ENCODE results near the gene FLNA.

The FLNA gene

GRCh38 chrX:154353172-154353843 lies 21.1 kb downstream of the FLNA start:
- TF ChIP-seq USF1 (IDR thresholded peaks at IDR 0.05) = no peak
- no peak for TF ChIP-seq YY1 (IDR thresholded peaks at IDR 0.05; ENCODE audit: low read depth)
- no peak for TF ChIP-seq RAD21 (IDR thresholded peaks at IDR 0.05; ENCODE audit: low read depth)
- TF ChIP-seq CEBPB (IDR thresholded peaks at IDR 0.05) = no peak
- no peak for TF ChIP-seq FOXM1 (IDR thresholded peaks at IDR 0.05; ENCODE audit: borderline replicate concordance, low read depth)
- no peak for TF ChIP-seq ZBTB7A (IDR thresholded peaks at IDR 0.05; ENCODE audit: low read depth)
- no peak for TF ChIP-seq TAF1 (IDR thresholded peaks at IDR 0.05; ENCODE audit: low read depth)
- no peak for TF ChIP-seq EP300 (IDR thresholded peaks at IDR 0.05; ENCODE audit: borderline replicate concordance)
- no peak for TF ChIP-seq NFIC (IDR thresholded peaks at IDR 0.05)
- TF ChIP-seq TCF12 (IDR thresholded peaks at IDR 0.05; ENCODE audit: low read depth) = no peak
- no peak for TF ChIP-seq CREB1 (IDR thresholded peaks at IDR 0.05; ENCODE audit: low read depth)
- no peak for TF ChIP-seq EGR1 (IDR thresholded peaks at IDR 0.05)
- TF ChIP-seq, protein P1, sequence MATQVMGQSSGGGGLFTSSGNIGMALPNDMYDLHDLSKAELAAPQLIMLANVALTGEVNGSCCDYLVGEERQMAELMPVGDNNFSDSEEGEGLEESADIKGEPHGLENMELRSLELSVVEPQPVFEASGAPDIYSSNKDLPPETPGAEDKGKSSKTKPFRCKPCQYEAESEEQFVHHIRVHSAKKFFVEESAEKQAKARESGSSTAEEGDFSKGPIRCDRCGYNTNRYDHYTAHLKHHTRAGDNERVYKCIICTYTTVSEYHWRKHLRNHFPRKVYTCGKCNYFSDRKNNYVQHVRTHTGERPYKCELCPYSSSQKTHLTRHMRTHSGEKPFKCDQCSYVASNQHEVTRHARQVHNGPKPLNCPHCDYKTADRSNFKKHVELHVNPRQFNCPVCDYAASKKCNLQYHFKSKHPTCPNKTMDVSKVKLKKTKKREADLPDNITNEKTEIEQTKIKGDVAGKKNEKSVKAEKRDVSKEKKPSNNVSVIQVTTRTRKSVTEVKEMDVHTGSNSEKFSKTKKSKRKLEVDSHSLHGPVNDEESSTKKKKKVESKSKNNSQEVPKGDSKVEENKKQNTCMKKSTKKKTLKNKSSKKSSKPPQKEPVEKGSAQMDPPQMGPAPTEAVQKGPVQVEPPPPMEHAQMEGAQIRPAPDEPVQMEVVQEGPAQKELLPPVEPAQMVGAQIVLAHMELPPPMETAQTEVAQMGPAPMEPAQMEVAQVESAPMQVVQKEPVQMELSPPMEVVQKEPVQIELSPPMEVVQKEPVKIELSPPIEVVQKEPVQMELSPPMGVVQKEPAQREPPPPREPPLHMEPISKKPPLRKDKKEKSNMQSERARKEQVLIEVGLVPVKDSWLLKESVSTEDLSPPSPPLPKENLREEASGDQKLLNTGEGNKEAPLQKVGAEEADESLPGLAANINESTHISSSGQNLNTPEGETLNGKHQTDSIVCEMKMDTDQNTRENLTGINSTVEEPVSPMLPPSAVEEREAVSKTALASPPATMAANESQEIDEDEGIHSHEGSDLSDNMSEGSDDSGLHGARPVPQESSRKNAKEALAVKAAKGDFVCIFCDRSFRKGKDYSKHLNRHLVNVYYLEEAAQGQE (IDR thresholded peaks at IDR 0.05; ENCODE audit: low read depth) = no peak
- TF ChIP-seq, protein P2, sequence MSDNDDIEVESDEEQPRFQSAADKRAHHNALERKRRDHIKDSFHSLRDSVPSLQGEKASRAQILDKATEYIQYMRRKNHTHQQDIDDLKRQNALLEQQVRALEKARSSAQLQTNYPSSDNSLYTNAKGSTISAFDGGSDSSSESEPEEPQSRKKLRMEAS (IDR thresholded peaks at IDR 0.05) = no peak
- TF ChIP-seq TEAD4 (IDR thresholded peaks at IDR 0.05) = no peak

DNA sequence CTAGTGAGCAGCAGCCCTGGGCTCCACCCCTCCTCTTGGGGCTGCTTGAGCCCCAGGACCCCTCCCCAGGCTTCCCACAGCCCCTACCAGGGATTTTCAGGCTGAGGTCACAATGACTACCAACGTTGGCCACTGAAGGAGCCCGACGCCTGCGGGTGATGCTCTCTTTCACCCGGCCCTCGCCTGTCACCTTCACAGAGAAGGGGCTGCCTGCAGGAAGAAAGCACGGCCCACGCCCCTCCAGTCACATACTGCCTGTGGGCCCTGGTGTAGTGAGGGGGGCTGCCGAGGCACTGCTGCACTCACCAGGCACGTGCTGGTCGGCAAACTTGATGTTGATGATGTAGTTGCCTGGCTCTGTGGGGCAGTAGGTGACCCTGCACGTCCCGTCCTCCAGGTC lies 22.0 kb downstream of the FLNA start:
- TF ChIP-seq CEBPB (IDR thresholded peaks at IDR 0.05) (no peak), EGR1 (IDR thresholded peaks at IDR 0.05) (no peak), CREB1 (IDR thresholded peaks at IDR 0.05; ENCODE audit: low read depth) (no peak), TEAD4 (IDR thresholded peaks at IDR 0.05) (no peak), YY1 (IDR thresholded peaks at IDR 0.05; ENCODE audit: low read depth) (no peak), EP300 (IDR thresholded peaks at IDR 0.05; ENCODE audit: borderline replicate concordance) (no peak), TAF1 (IDR thresholded peaks at IDR 0.05; ENCODE audit: low read depth) (no peak), NFIC (IDR thresholded peaks at IDR 0.05) (no peak), TCF12 (IDR thresholded peaks at IDR 0.05; ENCODE audit: low read depth) (no peak), RAD21 (IDR thresholded peaks at IDR 0.05; ENCODE audit: low read depth) (no peak), ZBTB7A (IDR thresholded peaks at IDR 0.05; ENCODE audit: low read depth) (no peak), USF1 (IDR thresholded peaks at IDR 0.05) (no peak), FOXM1 (IDR thresholded peaks at IDR 0.05; ENCODE audit: borderline replicate concordance, low read depth) (no peak)
- TF ChIP-seq, protein P1 (IDR thresholded peaks at IDR 0.05; ENCODE audit: low read depth) = no peak
- TF ChIP-seq, protein P2 (IDR thresholded peaks at IDR 0.05) = no peak

DNA sequence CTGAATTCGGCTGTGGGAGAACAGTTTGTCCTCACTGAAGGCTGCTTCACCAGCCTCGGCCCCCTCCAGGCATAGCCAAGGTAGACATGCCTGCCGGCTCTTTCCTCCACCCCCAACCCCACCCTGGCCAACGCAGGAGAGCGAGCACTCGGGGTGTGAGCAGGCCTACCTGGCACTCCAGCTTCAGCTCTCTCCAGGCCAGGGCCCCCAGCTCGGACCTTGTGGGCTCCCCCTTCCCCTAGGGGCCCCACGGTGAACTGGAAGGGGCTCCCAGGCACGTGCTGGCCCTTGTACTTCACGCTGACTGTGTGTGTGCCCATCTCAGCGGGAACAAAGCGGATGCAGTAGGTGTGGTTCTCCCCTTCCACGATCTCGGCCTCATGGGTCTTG lies 22.4 kb downstream of the FLNA start:
- no peak for TF ChIP-seq CREB1 (IDR thresholded peaks at IDR 0.05; ENCODE audit: low read depth)
- no peak for TF ChIP-seq NFIC (IDR thresholded peaks at IDR 0.05)
- TF ChIP-seq, protein P2 (IDR thresholded peaks at IDR 0.05) = no peak
- TF ChIP-seq CEBPB (IDR thresholded peaks at IDR 0.05) = no peak
- no peak for TF ChIP-seq TCF12 (IDR thresholded peaks at IDR 0.05; ENCODE audit: low read depth)
- TF ChIP-seq EGR1 (IDR thresholded peaks at IDR 0.05) = no peak
- TF ChIP-seq, protein P1 (IDR thresholded peaks at IDR 0.05; ENCODE audit: low read depth) = no peak
- no peak for TF ChIP-seq YY1 (IDR thresholded peaks at IDR 0.05; ENCODE audit: low read depth)
- no peak for TF ChIP-seq EP300 (IDR thresholded peaks at IDR 0.05; ENCODE audit: borderline replicate concordance)
- no peak for TF ChIP-seq TEAD4 (IDR thresholded peaks at IDR 0.05)
- no peak for TF ChIP-seq ZBTB7A (IDR thresholded peaks at IDR 0.05; ENCODE audit: low read depth)
- no peak for TF ChIP-seq FOXM1 (IDR thresholded peaks at IDR 0.05; ENCODE audit: borderline replicate concordance, low read depth)
- no peak for TF ChIP-seq TAF1 (IDR thresholded peaks at IDR 0.05; ENCODE audit: low read depth)
- TF ChIP-seq USF1 (IDR thresholded peaks at IDR 0.05) = no peak
- TF ChIP-seq RAD21 (IDR thresholded peaks at IDR 0.05; ENCODE audit: low read depth) = no peak

Measured in Ishikawa (cell line).